ENCODE data around the gene ADIG.

ADIG gene

DNA sequence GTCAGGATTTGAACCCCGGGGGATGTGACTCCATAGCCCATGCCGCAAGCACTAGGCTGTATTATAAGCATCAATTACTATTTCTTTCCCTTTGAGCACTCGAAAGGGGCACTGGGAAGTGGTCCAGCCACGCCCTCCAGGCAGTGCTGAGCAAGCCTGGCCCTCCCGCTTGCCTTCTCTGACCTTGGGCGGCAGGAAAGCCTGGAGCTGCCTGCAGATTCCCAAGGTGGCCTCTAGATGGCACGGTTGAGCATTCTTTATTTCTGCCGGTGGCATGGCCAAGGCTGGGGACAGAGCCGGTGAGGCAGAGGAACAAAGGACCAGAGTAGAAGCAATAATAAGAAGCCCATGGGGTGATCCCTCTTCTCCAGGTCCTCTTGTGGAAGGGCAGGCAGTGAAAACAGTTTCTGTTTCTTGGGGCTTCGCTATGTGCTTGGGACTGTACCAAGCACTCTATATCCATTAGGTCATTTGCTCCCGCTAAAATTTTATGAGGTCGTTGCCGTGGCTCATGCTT, 52.6 kb downstream of the ADIG start:
- DNase-seq (ENCODE audit: low spot score): peak; percentile 72

DNA sequence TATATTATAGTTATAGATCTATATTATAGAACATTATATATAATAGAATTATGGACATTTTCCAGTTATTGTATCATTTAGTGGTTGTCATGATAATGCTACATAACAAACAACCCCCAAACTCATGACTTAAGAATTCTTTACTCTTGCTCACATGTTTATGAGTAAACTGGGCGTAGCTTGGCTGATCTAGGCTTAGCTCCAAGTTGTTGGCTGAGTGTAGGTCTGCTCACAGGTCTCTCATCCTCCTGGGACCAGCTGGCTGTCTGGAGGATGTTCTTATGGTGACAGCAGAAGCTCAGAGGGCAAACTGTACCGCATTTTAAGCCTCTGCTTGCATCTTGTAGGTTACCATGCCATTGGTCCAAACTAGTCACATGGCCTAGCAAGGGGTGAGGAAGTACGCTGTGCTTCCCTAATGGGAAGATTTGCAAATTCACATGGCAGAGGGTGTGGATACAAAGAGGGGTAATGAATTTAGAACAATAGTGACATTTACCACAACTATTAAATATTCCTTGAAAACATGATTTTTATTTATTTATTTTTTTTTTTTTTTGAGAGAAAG, 54.8 kb downstream of the ADIG start:
- no peak for DNase-seq (ENCODE audit: low spot score)
